A549 (cell line): ENCODE data around the gene RBM6.

Source experiments
- JUN ChIP-seq, 2 experiments: fragments of >200 bp; sonication (Bioruptor Twin); formaldehyde crosslinking; IDR thresholded peaks; 2 replicates in 1 of 2; 3 replicates in 1 of 2; pipeline ENCODE4 v1.6.1; 2016 to 2017
- ZC3H11A ChIP-seq: fragments of 450-650 bp; IDR thresholded peaks from 2 replicates; pipeline ENCODE4 v1.6.1; 2014; ENCODE audit warnings: antibody characterized with exemption, mild to moderate bottlenecking
- TF ChIP-seq, protein P1 (sequence below): fragments of >200 bp; sonication (Bioruptor Twin); formaldehyde crosslinking; IDR thresholded peaks from 3 replicates; pipeline ENCODE4 v1.5.1; 2016

DNA sequence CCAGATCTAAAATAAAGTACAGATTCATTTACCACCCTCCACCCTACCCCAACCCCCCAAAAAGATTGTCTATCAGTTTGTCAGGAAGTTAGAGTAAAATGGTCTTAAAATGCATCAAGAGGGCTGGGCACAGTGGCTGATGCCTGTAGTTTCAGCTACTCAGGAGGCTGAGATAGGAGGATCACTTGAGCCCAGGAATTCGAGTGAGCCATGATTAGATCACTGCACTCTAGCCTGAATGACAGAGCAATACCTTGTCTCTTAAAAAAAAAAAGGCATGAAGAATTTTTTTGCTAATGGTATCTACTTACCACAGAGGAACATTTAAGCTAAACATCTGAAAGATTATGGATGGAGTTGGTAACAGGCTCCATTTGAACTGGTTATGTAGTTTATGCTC is 71.0 kb downstream of the RBM6 start:
- TF ChIP-seq, protein P1, sequence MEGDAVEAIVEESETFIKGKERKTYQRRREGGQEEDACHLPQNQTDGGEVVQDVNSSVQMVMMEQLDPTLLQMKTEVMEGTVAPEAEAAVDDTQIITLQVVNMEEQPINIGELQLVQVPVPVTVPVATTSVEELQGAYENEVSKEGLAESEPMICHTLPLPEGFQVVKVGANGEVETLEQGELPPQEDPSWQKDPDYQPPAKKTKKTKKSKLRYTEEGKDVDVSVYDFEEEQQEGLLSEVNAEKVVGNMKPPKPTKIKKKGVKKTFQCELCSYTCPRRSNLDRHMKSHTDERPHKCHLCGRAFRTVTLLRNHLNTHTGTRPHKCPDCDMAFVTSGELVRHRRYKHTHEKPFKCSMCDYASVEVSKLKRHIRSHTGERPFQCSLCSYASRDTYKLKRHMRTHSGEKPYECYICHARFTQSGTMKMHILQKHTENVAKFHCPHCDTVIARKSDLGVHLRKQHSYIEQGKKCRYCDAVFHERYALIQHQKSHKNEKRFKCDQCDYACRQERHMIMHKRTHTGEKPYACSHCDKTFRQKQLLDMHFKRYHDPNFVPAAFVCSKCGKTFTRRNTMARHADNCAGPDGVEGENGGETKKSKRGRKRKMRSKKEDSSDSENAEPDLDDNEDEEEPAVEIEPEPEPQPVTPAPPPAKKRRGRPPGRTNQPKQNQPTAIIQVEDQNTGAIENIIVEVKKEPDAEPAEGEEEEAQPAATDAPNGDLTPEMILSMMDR = no peak
- TF ChIP-seq JUN (IDR thresholded peaks at IDR 0.05) = no peak
- TF ChIP-seq ZC3H11A = no peak
